Parathyroid adenoma (tissue), 2 donors: ENCODE data around the gene TRAF5.

Source experiments
- H2AFZ ChIP-seq: fragments of 300-600 bp; sonication (generic); one replicate; pipeline ENCODE4 v1.7.0; 2017; ENCODE audit warnings: antibody characterized with exemption, mild to moderate bottlenecking
- H3K27ac ChIP-seq: fragments of 300-600 bp; sonication (generic); one replicate; pipeline ENCODE4 v1.7.0; 2017
- H3K27me3 ChIP-seq: fragments of 300-600 bp; sonication (generic); one replicate; pipeline ENCODE4 v1.7.0; 2017; ENCODE audit warnings: low read length; ENCODE audit not compliant: control insufficient read depth, insufficient read depth
- H3K36me3 ChIP-seq: fragments of 300-600 bp; sonication (generic); one replicate; pipeline ENCODE4 v1.7.0; 2017; ENCODE audit warnings: low read length; ENCODE audit not compliant: control insufficient read depth, insufficient read depth
- H3K4me1 ChIP-seq: fragments of 300-600 bp; sonication (generic); one replicate; pipeline ENCODE4 v1.7.0; 2017; ENCODE audit warnings: control low read depth
- H3K4me2 ChIP-seq: fragments of 300-600 bp; sonication (generic); one replicate; pipeline ENCODE4 v1.7.0; 2017; ENCODE audit warnings: low read length
- H3K4me3 ChIP-seq: fragments of 300-600 bp; sonication (generic); one replicate; pipeline ENCODE4 v1.7.0; 2017; ENCODE audit warnings: low read depth, low read length
- H3K79me2 ChIP-seq: fragments of 300-600 bp; sonication (generic); one replicate; pipeline ENCODE4 v1.7.0; 2017; ENCODE audit warnings: control low read depth
- H3K9ac ChIP-seq: fragments of 300-600 bp; sonication (generic); one replicate; pipeline ENCODE4 v1.7.0; 2017; ENCODE audit warnings: mild to moderate bottlenecking
- H3K9me3 ChIP-seq: fragments of 300-600 bp; sonication (generic); one replicate; pipeline ENCODE4 v1.7.0; 2017; ENCODE audit warnings: low read length; ENCODE audit not compliant: control insufficient read depth
- TF ChIP-seq, protein P1 (sequence below): fragments of 300-600 bp; sonication (generic); IDR thresholded peaks from one replicate; pipeline ENCODE4 v1.7.0; 2017; ENCODE audit warnings: antibody characterized with exemption, mild to moderate bottlenecking
- donor health status: primary hyperparathyroidism.

Gene TRAF5

DNA sequence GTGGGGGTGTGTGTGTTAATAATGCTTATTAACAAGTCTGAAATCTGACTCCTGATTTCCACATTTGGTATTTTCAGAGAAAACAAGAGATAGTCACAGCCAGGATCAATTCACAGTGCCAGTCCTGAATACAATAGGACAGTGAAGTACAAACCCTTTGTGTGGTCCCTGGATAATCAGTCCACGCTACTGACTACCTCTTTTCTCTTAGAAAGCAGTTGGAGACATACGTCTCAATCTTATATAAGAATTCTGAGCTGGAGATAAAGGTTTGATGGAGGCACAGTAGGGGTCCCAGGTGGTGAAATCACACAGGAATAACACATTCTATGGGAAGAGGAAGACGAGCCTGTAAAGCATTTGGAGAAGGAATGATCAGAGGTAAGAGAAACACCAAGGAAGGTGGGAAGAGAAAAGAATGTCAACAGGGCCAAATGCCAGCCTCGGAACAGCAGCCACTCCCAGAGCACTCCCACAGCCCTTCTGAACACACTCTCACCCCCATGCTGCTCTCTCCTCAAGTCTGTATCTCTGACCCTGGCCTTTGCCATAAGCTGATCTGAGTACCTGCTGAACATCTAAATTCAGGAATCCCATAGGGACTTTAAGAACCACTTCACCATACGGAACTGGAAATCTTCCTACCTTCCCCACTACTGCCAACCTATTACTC lies 48.6 kb downstream of the TRAF5 start:
- Histone ChIP-seq H3K4me3 (no peak overlapping the region), H3K36me3 (no peaks in the 10 kb centered on the region), H3K27ac (no peak overlapping the region), H3K9me3 (no peaks in the 10 kb centered on the region), H3K27me3 (no peaks in the 10 kb centered on the region), H3K4me1 (peaks cover 3% of the 10 kb centered on the region), H3K9ac (no peak overlapping the region), H2AFZ (no peak overlapping the region), H3K79me2 (no peaks in the 10 kb centered on the region), H3K4me2 (no peak overlapping the region)
- TF ChIP-seq, protein P1, sequence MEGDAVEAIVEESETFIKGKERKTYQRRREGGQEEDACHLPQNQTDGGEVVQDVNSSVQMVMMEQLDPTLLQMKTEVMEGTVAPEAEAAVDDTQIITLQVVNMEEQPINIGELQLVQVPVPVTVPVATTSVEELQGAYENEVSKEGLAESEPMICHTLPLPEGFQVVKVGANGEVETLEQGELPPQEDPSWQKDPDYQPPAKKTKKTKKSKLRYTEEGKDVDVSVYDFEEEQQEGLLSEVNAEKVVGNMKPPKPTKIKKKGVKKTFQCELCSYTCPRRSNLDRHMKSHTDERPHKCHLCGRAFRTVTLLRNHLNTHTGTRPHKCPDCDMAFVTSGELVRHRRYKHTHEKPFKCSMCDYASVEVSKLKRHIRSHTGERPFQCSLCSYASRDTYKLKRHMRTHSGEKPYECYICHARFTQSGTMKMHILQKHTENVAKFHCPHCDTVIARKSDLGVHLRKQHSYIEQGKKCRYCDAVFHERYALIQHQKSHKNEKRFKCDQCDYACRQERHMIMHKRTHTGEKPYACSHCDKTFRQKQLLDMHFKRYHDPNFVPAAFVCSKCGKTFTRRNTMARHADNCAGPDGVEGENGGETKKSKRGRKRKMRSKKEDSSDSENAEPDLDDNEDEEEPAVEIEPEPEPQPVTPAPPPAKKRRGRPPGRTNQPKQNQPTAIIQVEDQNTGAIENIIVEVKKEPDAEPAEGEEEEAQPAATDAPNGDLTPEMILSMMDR = no peak

- no peak overlapping the region for H3K4me2 ChIP-seq
- peaks cover 3% of the 10 kb centered on the region for H3K4me1 ChIP-seq
- H3K79me2 ChIP-seq = no peaks in the 10 kb centered on the region
- H3K36me3 ChIP-seq = no peaks in the 10 kb centered on the region
- no peaks in the 10 kb centered on the region for H3K9me3 ChIP-seq
- no peak overlapping the region for H3K4me3 ChIP-seq
- H3K27ac ChIP-seq = no peak overlapping the region
- no peak overlapping the region for H2AFZ ChIP-seq
- no peaks in the 10 kb centered on the region for H3K27me3 ChIP-seq
- TF ChIP-seq, protein P1 = no peak
- no peak overlapping the region for H3K9ac ChIP-seq
Observed at GRCh38 chr1:211375949-211376348, 49.3 kb downstream of the TRAF5 start.

DNA sequence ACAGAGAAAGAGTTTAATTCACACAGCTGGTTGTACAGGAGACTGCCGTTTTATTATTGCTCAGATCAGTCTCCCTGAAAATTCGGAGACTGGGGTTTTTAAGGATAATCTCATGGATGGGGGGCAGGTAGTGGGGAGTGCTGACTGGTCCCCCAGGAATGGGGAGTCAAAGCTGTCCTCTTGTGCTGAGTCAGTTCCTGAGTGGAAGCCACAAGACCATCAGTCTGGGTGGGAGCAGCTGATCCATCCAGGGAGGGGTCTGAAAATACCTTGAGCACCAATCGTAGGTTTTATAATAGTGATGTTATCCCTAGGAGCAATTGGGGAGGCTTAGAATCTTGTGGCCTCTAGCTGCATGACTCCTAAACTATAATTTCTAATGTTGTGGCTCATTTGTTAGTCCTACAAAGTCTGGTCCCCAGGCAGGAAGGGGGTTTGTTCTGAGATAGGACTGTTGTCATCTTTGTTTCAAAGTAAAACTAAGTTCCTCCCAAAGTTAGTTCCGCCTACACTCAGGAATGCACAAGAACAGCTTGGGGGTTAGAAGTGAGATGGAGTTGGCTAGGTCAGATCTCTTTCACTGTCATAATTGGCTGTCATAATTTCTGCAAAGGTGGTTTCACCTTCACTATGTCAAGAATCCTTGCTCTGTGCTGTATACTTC lies 50.3 kb downstream of the TRAF5 start:
- H3K9ac ChIP-seq = no peak overlapping the region
- H3K9me3 ChIP-seq = no peaks in the 10 kb centered on the region
- H3K27ac ChIP-seq = peak overlapping the region; percentile 24
- TF ChIP-seq, protein P1 = no peak
- H2AFZ ChIP-seq = no peak overlapping the region
- no peaks in the 10 kb centered on the region for H3K79me2 ChIP-seq
- peaks cover 3% of the 10 kb centered on the region for H3K4me1 ChIP-seq
- H3K36me3 ChIP-seq = no peaks in the 10 kb centered on the region
- H3K4me3 ChIP-seq = no peak overlapping the region
- H3K4me2 ChIP-seq = peak overlapping the region; percentile 14
- no peaks in the 10 kb centered on the region for H3K27me3 ChIP-seq

DNA sequence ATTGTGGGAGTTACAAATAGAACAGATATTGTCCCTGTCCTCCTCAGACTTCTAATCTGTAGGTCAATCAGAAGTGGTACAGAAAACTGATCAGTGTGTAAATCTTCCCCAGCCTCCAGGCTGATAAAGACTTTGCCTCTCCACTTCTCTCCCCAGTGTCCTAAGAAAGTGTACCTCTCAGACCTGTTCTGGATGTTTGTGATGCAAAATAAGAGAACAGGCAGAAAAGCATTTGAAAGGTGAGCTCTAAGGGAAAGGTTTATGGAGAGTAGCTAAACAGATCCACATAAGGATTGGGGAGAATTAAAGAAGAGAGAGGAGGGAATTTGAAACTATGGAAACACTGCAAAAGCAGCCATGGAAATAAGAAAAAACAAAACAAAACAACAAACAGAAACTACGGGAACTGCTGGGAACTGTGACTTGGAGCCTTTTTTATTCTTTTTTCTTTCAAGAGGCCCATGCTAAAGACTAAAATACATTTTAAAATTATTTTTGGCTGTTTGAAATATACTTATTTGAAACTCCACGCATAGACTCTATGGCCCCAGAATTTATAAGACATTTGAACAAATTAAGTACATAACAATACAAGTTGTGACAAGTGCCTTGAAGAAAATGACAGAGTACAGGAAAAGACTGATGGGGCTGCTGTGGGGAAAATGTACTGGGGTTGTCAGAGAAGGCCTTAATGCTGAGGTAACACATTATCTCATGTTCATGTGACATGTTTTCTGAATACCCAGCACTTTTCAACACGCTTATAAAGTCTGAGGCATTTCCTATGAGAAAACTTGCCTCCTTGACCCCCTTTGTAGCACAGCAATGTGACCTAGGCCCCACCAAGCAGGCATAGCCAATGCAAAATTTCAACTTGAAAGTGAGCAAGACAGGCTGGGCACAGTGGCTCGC lies 51.2 kb downstream of the TRAF5 start:
- Histone ChIP-seq H3K4me3 (no peak overlapping the region), H3K36me3 (no peaks in the 10 kb centered on the region), H3K4me2 (peak overlapping the region; percentile 14), H3K9me3 (no peaks in the 10 kb centered on the region), H2AFZ (peak overlapping the region; percentile 9), H3K79me2 (no peaks in the 10 kb centered on the region), H3K4me1 (peaks cover 3% of the 10 kb centered on the region), H3K9ac (no peak overlapping the region), H3K27ac (peak overlapping the region; percentile 24), H3K27me3 (no peaks in the 10 kb centered on the region)
- TF ChIP-seq, protein P1 = no peak
